HG03135 (cell line): ENCODE results near the gene DTNBP1.
"Not testable (repeated sequence)": the region's sequence is repeated elsewhere in the genome, so short reads cannot be mapped to it uniquely, and the experiment has no call there.

Experiments
- ATAC-seq: cut with Tn5 transposase; IDR thresholded peaks from one replicate; pipeline ENCODE4 v1.9.1; 2021; ENCODE audit warnings: mild to moderate bottlenecking, moderate library complexity; ENCODE audit not compliant: unreplicated experiment

Gene DTNBP1

DNA sequence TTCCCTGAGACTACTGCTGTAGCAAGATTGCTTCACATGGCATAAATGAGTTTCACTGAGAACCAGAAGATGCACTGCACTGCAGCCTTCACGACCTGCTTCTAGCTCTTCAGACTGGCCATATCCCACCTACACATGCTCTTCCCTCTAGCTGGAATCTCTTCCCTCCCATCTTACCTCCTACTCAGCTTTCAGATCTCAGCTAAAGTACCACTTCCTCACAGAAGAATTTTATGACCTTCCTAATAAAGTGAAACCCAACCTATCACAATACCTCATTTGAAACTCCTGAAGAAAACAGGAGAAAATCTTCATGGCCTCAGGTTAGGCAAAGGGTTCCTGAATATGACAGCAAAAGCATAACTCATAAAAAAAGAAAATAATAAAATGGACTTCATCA, 99.9 kb downstream of the DTNBP1 start:
- no peak for ATAC-seq

DNA sequence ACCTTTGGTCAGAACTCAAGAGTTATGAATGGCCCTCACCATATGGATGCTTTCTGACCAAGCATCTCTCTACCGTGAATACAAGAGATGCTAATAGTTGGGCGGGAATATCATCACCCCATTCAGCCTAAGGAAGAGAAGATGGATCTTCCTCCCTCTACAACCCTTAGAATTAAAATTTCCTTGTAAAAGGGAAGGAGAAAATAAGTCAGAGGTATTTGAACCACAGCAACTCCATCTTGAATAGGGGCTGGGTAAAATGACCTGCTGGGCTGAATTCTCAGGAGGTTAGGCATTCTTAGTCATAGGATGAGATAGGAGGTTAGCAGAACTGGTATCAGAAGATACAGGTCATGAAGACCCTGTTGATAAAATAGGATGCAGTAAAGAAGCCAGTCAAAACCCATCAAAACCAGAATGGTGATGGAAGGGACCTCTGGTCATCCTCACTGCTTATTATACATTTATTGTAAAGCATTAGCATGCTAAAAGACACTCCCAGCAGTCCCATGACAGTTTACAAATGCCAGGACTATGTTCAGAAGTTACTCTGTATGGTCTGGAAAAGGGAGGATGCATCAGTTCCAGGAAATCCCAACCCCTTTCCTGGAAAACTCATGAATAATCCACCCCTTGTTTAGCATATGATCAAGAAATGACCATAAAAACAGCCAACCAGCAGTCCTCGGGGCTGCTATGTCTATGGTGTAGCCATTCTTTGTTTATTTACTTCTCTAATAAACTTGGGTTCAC, 101.2 kb downstream of the DTNBP1 start:
- ATAC-seq, result no peak

DNA sequence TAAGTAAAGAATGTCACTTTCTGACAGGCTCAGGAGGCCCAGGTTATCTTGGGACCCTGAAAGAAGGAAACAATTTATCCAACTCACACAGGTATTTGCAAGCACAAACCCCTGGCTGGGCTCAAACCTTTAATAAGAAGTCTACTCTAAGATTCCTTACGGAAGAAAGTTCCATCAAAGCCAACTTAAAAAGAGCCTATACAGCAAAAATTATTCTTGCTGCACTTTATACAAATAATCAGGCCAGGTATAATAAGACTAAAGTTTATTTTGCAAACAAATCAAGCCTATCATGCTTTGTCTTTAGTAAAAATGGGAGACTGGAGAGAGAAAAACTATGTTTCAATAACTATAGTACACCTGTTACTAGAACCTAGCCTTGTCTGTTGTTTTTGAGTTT, 102.1 kb downstream of the DTNBP1 start:
- ATAC-seq, result no peak

GRCh38 chr6:15557174-15557573, 105.7 kb downstream of the DTNBP1 start:
- no peak for ATAC-seq

DNA sequence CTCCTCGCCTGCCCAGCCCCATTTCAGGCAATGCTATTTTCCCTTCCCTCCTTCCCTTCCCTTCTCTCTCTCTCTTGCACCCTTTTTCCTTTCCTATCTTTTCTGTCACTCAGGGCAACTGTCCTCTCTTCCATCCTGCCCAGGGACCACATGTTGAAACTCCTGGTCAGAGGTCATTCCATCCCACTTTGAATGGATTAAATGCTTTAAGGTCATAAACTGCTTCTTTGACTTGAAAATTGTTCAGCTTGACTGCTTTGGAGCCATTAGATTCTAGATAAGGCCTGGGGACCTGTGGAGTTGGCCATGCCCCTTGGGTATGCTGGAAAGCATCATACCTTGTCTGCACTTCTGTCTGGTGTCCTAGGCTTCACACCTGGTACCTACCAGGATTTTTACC, 106.1 kb downstream of the DTNBP1 start:
- no peak for ATAC-seq

DNA sequence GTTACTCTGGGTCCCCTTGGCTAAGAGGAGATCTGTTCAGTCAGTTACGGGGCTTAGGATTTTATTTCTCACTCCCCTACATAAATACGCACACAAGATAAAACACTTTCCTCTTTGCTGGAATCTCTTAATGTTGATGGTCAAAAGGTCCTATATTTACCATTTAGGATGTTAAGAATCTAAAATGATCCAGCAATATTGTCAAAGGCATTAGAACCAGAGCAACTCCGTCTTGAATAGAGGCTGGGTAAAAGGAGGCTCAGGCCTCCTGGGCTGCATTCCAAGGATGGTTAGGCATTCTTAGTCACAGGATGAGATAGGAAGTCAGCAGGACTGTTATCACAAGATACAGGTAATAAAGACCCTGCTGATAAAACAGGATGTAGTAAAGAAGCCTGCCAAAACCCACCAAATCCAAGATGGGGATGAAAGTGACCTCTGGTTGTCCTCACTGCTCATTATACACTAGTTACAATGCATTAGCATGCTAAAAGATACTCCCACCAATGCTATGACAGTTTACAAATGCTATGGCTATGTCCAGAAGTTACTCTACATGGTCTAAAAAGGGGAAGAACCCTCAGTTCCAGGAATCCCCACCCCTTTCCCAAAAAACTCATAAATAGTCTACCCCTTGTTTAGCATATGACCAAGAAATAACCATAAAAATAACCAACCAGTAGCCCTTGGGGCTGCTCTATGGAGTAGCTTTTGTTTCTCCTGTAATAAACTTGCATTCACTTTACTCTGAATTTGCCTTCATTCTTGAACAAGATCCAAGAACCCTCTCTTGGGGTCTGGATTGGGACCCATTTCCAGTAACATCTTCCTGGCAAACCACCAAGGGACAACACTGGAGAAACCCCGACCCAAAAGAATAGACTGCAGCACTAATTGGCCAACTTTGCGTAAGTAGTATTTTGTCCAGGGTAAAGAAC, 107.5 kb downstream of the DTNBP1 start:
- no peak for ATAC-seq

DNA sequence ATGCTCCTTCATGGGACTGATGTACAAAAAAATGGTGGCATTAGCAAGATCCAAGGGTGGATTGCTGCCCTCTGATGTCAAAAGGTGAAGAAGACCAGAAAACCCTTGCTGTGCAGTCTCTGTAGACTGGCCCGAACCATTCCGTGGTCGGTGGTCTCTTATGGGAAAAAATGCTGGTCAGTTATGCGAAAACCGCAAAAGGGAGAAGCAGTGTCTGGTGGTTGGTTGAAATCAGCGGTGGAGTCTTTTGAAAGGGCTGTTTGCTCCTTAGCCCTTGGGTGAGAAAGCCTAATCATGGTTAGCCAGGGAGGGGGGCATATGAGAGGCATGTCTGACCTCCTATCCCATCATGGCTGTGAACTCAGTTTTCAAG, 108.1 kb downstream of the DTNBP1 start:
- no peak for ATAC-seq

- no peak for ATAC-seq
Measured at GRCh38 chr6:15553736-15554294, 109.0 kb downstream of the DTNBP1 start.

GRCh38 chr6:15553031-15553430, 109.8 kb downstream of the DTNBP1 start:
- no peak for ATAC-seq

DNA sequence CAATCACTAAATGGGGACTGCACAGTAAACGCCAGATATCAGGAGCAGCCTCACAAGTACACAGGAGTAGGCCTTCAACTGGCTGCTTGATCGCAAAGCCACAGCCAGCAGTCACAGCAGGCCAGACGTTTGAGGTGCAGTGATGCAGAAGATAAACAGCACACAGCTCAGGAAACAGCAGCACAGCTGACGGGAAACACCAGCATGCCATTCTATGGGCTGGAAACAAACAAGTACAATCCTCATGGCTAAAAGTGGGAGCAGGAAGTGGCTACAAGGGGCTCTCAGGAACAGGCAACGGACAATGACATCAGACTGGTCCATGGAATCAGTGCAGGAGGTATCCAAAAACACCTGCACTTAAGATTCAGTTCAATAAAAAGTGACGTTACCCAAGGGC, 111.0 kb downstream of the DTNBP1 start:
- ATAC-seq, result no peak

DNA sequence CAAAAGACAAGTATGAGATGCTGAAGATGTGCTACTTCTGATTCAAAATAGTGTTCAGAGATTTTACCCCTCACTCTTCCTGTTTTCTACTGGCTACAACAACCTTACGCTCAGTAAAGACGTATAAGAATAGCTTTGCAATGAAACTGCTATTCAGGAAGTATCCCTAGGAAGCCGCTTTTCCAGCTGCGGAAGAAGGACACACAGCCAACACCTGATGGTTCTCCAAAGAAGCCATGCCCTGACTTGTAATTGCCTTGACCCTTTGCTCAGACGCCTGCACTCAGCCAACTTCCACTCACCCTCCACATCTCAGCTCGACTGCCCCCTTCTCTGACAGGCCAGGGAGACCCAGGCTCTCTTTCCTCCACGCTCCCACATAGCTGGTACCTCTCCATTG, 111.6 kb downstream of the DTNBP1 start:
- no peak for ATAC-seq

DNA sequence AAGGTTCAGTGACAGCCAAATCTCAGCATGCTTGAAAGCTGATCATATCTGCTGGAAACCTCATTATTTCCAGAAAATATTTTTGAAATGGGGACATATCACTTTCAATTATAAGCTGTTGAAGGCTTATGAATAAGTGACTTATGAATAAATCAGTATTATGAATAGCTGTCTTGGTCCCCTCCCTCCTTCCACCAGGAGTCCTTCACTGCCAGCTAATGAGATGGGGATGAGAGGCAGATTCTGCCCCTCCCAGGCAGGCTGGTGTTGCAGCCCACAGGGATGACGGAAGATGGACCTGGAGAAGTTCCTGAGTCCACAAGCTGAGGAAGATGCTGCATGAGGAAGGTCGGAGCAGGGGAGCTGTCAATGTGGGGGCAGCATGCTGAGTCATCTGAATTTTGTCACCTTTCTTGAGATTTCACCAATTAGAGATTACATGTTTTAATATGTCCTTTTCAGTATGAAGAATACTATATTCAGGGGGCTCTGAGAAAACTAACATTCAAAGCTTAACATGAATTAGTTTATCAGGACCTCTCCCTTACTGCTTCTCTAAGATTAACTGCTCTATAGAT, 112.2 kb downstream of the DTNBP1 start:
- no peak for ATAC-seq

GRCh38 chr6:15549371-15549770, 113.5 kb downstream of the DTNBP1 start:
- ATAC-seq, result no peak

GRCh38 chr6:15547400-15547799, 115.4 kb downstream of the DTNBP1 start:
- ATAC-seq, result no peak

DNA sequence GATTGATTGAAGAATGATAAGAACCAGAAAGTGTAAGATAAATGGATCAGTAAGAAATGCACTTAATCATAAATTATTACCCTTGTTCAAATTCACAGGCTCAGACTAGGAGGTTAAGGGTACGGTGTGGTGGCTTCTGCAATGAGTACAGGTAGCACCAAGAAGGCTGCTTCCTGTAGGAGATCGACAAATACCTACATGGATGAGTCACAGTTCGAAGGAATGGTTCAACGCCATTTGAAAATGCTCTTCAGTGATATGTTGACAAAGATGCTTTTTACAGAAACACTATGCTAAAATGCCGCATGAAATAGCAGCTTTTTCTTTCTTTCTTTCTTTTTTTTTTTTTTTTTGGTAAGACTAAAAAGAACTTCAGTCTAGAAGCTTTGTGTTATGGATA, 116.2 kb downstream of the DTNBP1 start:
- no peak for ATAC-seq

GRCh38 chr6:15544321-15544900, 118.4 kb downstream of the DTNBP1 start:
- ATAC-seq, result no peak

- ATAC-seq, result not testable (repeated sequence)
Measured at GRCh38 chr6:15543332-15543917, 119.4 kb downstream of the DTNBP1 start.

DNA sequence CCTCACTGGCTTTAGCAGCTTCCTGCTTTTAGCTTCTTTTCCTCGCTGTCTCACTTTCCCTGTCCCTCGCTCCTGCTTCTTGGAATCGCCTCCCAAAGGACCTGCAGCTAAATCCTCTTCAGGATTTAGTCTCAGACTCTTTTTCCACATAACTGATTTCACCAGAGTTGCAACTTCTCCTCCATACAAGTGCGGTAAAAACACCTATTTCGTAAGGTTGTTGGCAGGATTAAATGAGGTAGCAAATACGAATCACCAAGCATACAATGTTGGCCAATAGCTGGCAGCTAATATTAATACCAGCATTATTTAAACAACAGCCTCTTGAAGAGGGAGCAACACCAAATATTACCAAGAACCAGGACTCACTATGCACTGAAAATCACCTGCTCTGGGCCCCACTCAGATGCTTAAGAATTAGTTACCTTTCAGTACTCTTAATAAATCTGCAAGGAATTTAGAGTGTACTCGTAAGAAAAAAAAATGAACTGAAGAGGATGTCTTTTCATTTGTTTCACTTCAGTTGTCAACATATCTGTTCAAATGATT, 123.0 kb downstream of the DTNBP1 start:
- no peak for ATAC-seq

DNA sequence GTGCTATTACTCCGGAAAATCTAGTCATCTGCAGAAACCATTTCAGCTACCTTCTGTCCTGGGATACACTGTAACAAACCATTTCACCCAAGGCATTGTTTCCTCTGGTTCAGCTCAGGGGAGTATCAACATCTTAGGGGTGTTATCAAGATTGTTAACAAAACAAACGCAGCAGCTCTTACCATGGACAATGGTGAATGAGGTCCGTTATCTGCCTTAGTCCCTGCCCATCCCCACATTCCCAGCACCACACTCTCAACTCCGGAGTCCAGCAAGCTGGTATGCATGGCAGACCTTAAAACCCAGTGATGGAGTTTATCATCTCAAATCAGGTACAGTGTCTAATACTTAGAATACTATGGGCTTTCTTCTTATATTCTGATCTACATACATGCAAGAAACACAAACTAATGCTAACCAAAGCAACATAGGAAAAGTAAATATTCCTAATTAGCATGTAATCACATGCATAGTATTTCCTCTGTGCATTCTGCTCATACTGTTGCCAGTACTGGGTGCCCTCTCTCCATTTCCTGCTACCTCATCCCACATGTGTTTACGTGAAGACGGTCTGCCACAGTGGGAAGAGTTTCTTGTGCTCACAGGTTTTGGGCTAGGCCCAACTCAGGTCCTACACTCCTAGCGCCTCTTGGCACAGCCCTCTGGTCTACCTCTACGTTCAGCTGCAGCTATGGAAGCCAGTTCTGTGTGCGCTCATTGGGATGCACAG, 123.9 kb downstream of the DTNBP1 start:
- ATAC-seq, result no peak

- no peak for ATAC-seq
Measured at GRCh38 chr6:15538106-15538505, 124.7 kb downstream of the DTNBP1 start.
